AG04450 (cell line): ENCODE data around the gene KANK2. TPM values are rescaled to one million over a fixed set of nuclear protein-coding genes. Genes with fewer than 3 reads are reported as not detected.
A peak's percentile ranks its signal among the peaks of the same experiment; 100 is the strongest.

ENCODE experiments used
- CTCF ChIA-PET: fragments of 300-600, 350-600 bp; formaldehyde crosslinking; extraction: SDS; loops from one replicate; lab custom pipeline; 2022; ENCODE audit warnings: antibody characterized with exemption, inconsistent platforms; lab: Charles Lee
- POLR2A ChIA-PET: fragments of 350-600 bp; formaldehyde crosslinking; extraction: SDS; loops from one replicate; lab custom pipeline; 2021; ENCODE audit warnings: antibody characterized with exemption, inconsistent platforms; lab: Yijun Ruan, JAX
- DNase-seq: peaks from one replicate; pipeline ENCODE4 v3.0.0-alpha.2; 2011; ENCODE audit warnings: low read depth, low spot score
- H3K27ac ChIP-seq: one replicate; pipeline ENCODE4 v1.5.1; 2012; ENCODE audit warnings: low read depth, low read length, control low read depth
- H3K27me3 ChIP-seq: one replicate; pipeline ENCODE4 v1.6.0; 2012; ENCODE audit warnings: low read length; ENCODE audit not compliant: control insufficient read depth, insufficient read depth
- H3K4me3 ChIP-seq: 2 replicates; pipeline ENCODE4 v1.5.1; 2011; ENCODE audit warnings: mild to moderate bottlenecking, low read depth, low read length, control low read depth
- H3K9me3 ChIP-seq: 2 replicates; pipeline ENCODE4 v1.5.1; 2012; ENCODE audit warnings: low read length; ENCODE audit not compliant: control insufficient read depth, insufficient read depth
- polyA plus RNA-seq: library from polyadenylated mRNA; depleted of rRNA; stranded (reverse); fragments of >200 nt; gene quantifications from 2 replicates; pipeline ENCODE4 v1.2.3, GENCODE V29; 2011
- TF ChIP-seq, protein P1 (sequence below): IDR thresholded peaks from 2 replicates; pipeline ENCODE4 v1.5.1; 2011; ENCODE audit warnings: low read depth, low read length, control low read depth, inconsistent platforms

The KANK2 gene
- polyA plus RNA-seq, 1 experiment = 83.2 TPM

DNA sequence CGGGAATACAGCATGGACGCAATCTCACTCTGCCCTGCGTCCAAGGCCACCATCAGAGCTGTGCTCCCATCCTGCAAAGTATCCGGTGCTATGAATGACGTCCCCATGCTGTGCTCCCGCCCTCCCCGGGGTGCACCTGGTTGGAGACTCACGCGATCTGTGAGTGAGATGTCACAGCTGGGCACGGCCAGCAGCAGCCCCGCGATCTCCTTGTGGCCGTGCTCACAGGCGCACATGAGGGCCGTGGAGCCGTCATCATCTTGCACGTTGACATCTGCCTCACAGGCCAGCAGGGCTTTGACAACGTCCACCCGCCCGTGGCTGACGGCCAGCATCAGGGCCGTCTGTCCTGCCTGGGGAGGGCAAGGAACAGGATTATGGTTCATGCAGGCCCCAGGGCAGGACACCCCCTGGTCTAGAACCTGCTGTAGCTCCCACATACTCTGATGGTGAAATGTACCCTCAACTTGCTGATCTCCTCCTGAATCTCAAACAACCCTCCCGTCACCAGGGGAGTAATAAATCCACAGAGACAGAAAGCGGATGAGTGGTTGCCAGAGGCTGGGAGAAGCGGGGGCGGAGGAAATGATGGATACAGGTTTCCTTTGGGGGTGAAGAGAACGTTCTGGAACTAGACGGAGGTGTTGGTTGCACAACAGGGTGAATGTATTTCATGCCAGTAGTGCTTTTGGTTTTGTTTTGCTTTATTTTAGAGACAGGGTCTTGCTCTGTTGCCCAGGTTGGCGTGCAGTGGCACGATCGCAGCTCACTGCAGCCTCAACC lies 27.3 kb downstream of the KANK2 start:
- DNase-seq = no peak
- ChIA-PET POLR2A (interaction anchor here (0.6 kb wide), 1 partner anchor 7 kb away, joined by 7 read pairs; no protein-coding TSS in a partner anchor), CTCF (interaction anchor here (0.6 to 0.9 kb wide), 2 partner anchors 11 to 33 kb away, joined by 3 read pairs; no protein-coding TSS in a partner anchor)
- Histone ChIP-seq H3K9me3 (no peaks in the 10 kb centered on the region; the same call in 1 of the 2 replicates), H3K27ac (peak overlapping the region; percentile 39), H3K4me3 (no peak overlapping the region), H3K27me3 (no peaks in the 10 kb centered on the region)
- TF ChIP-seq, protein P1, sequence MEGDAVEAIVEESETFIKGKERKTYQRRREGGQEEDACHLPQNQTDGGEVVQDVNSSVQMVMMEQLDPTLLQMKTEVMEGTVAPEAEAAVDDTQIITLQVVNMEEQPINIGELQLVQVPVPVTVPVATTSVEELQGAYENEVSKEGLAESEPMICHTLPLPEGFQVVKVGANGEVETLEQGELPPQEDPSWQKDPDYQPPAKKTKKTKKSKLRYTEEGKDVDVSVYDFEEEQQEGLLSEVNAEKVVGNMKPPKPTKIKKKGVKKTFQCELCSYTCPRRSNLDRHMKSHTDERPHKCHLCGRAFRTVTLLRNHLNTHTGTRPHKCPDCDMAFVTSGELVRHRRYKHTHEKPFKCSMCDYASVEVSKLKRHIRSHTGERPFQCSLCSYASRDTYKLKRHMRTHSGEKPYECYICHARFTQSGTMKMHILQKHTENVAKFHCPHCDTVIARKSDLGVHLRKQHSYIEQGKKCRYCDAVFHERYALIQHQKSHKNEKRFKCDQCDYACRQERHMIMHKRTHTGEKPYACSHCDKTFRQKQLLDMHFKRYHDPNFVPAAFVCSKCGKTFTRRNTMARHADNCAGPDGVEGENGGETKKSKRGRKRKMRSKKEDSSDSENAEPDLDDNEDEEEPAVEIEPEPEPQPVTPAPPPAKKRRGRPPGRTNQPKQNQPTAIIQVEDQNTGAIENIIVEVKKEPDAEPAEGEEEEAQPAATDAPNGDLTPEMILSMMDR = no peak

DNA sequence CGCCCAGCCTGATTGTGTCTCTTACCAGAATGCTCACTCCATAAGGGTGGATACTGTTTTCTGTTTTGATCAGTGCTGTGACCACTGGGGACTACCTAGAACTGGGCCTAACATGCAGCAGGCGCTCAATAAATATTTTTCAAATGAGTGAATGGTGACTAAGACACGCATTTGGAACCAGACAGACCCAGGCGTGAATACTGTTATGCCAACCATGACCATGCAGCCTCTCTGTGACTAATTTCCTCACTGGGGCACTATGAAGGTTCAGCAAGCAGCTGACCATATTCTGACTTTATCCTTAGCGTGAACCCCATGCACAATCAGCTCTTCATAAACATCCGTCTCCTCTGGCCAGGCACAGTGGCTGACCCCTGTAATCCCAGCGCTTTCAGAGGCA lies 28.8 kb downstream of the KANK2 start:
- H3K4me3 ChIP-seq = no peak overlapping the region
- peak overlapping the region; percentile 78 for H3K27ac ChIP-seq
- POLR2A ChIA-PET = interaction anchor here (1.0 kb wide), 2 partner anchors 21 to 26 kb away, joined by 6 to 12 read pairs; no protein-coding TSS in a partner anchor
- CTCF ChIA-PET = interaction anchor here (0.7 to 1.7 kb wide), 2 partner anchors 30 to 42 kb away, joined by 3 to 6 read pairs; no protein-coding TSS in a partner anchor
- H3K27me3 ChIP-seq = no peaks in the 10 kb centered on the region
- H3K9me3 ChIP-seq = no peaks in the 10 kb centered on the region; the same call in 1 of the 2 replicates
- TF ChIP-seq, protein P1 = no peak
- DNase-seq = peak; percentile 69

DNA sequence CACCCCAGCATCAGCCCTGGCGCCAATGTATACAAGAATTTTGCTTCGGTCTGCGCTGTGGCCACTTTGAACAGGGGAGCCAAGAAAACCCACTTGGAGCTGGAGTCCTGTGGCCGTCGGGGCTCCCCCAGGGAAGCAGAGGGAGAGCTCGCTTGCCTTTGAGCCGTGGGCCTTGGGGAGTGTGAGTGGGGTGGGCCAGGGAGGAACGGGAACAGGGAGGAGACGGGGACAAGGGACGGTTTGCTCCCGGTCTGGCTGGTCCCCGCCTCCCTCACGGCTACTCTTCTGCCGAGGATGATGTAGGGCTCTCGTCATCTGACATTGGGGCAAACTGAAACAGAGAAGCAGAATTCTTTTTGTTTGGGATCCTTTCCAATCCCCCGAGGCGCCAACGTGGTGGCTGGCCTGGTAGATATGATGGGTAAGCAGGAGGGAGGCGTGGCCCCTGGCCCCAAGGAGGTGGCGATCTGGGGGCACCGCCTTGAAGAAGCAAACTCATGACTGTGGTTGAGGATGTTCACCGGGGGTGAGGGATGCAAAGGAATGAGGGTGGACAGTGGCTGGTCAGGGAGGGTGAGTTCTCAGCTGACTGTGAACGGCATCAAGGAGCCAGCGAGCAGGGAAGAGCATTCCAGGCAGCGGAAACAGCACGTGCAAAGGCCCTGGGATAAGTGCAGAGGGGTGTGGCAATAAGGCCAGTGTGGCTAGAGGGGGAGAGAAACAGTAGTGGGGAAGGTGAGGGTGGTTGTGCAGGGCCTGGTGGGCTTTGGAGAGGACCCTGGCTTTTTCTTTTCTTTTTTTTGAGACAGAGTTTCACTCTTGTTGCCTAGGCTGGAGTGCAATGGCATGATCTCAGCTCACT lies 30.8 kb downstream of the KANK2 start:
- Histone ChIP-seq H3K27me3 (no peaks in the 10 kb centered on the region), H3K9me3 (peaks cover 4% of the 10 kb centered on the region; the same call in 1 of the 2 replicates), H3K4me3 (no peak overlapping the region), H3K27ac (no peak overlapping the region)
- no peak for DNase-seq
- ChIA-PET CTCF (interaction anchor here (0.6 to 2.7 kb wide), 2 partner anchors 37 to 41 kb away, joined by 4 to 9 read pairs; no protein-coding TSS in a partner anchor), POLR2A (no interaction called here)
- TF ChIP-seq, protein P1 = no peak

DNA sequence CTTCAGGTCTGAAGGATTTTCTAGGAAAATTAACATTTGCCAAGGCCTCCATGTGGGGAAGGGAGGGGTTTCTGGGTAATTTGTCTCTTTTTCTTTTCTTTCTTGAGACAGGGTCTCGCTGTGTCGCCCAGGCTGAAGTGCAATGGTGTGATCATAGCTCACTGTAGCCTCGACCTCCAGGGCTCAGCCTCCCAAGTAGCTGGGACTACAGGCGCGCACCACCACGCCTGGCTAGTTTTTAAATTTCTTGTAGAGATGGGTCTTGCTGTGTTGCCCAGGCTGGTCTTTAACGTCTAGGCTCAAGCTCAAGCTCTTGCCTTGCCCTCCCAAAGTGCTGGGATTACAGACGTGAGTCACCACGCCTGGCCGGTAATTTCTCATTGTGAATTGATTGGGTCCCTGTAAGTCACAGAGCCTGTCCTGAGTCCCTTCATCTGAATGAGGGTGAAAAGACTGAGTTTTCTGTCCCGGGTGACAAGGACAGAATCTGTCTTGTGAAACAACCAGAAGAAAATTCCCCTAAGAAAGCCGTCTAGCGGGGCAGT lies 31.8 kb downstream of the KANK2 start:
- peaks cover 12% of the 10 kb centered on the region for H3K9me3 ChIP-seq
- no peak for DNase-seq
- CTCF ChIA-PET = interaction anchor here (2.7 kb wide), 1 partner anchor 40 kb away, joined by 9 read pairs; no protein-coding TSS in a partner anchor
- H3K27me3 ChIP-seq = no peaks in the 10 kb centered on the region
- H3K4me3 ChIP-seq = no peak overlapping the region
- TF ChIP-seq, protein P1 = no peak
- H3K27ac ChIP-seq = peak overlapping the region; percentile 47
- POLR2A ChIA-PET = no interaction called here
